ENCODE results near the gene DYNLT1.
A peak's percentile ranks its signal among the peaks of the same experiment; 100 is the strongest.

Gene DYNLT1

DNA sequence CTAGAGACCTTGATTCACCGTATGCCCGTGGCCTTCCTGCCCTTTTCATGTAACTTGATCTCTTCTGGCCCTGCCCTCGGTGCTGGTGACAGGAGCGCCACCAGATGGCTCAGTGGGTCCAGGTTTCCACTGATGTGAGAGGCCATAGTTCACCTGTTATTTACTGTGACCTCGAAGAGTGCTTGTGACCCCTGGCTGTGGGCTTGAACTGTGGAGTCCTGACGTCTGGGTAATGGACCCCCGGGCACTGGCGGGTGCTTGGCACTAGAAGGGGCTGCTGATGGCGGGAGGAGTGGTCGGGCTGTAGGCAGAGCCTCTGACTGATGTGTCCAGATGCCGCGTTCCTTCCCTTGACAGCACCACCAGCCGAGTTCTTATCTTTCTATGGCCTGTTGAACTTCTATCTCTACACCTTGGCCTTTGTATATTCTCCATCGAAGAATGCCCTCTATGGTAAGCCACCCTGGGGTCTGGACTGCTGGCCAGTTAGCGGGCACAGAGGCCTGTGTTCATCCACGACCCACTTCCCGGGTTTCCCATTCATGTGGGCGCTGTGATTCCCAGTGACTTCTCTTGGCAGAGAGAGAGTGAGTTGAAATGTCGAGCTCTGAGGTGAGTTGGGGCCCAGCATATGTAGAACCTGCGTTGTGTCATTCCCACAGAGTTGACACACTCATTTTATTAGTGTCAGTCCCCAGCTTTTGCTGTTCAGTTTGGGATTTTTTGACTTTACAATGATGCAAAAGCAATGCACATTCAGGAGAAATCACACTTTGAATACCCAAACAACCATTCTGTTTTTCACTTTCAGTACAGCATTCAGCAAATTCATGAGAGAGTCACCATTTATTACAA lies 14.9 kb downstream of the DYNLT1 start:
- Mint-ChIP-seq H3K4me1 (peaks cover 30% of the 10 kb centered on the region), H3K36me3 (peaks cover 63% of the 10 kb centered on the region), H3K27me3 (no peaks in the 10 kb centered on the region), H3K27ac (peak overlapping the region; percentile 38), H3K9me3 (no peaks in the 10 kb centered on the region), H3K4me3 (no peak overlapping the region)
- CTCF ChIA-PET, result interaction anchor here (0.9 to 4.6 kb wide), 4 partner anchors 32 to 416 kb away, joined by 3 to 30 read pairs (median 3); no protein-coding TSS in a partner anchor
- DNase-seq, result peak; percentile 49

DNA sequence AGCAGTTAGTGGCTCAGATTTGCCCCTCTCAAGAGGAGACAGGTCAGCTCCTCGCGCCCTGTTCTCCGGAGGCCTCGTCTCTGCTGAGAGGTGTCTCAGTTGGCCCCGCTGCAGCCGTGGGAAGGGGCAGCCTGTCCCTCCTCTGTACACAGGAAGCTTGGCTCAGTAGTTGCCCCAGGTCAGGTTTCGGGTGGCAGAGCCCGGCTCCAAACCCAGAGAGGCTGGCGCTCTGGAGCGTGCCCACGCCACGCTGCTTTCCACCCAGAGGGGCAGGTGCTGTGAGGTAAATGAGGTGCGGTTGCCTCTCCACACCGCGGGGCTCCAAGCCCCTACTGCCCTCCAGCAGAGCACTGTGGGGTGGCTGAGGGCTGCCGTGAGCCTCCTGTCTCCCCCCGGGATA lies 16.0 kb downstream of the DYNLT1 start:
- H3K4me1 Mint-ChIP-seq, result peaks cover 27% of the 10 kb centered on the region
- H3K9me3 Mint-ChIP-seq, result no peaks in the 10 kb centered on the region
- peaks cover 64% of the 10 kb centered on the region for H3K36me3 Mint-ChIP-seq
- no peaks in the 10 kb centered on the region for H3K27me3 Mint-ChIP-seq
- DNase-seq, result no peak
- no peak overlapping the region for H3K27ac Mint-ChIP-seq
- no peak overlapping the region for H3K4me3 Mint-ChIP-seq
- CTCF ChIA-PET, result interaction anchor here (0.9 to 4.6 kb wide), 4 partner anchors 33 to 408 kb away, joined by 3 to 30 read pairs (median 4); no protein-coding TSS in a partner anchor

DNA sequence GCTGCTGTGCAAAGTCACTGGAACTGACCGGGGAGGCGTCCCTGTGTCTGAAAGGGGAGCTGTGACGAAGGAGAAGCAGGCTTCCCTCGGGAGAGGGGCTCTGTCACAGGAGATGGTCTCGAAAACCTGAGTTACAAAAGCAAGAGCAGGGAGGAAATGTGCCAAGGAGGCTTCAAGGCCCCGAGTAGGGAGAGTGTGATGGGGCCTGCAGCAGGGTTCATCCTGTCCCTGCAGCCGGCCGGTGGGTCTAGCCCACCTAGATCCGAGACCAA lies 16.7 kb downstream of the DYNLT1 start:
- CTCF ChIA-PET, result interaction anchor here (1.0 to 4.6 kb wide), 3 partner anchors 34 to 407 kb away, joined by 3 to 30 read pairs (median 4); no protein-coding TSS in a partner anchor
- Mint-ChIP-seq H3K4me3 (no peak overlapping the region), H3K27ac (peak overlapping the region; percentile 53), H3K27me3 (no peaks in the 10 kb centered on the region), H3K9me3 (no peaks in the 10 kb centered on the region), H3K36me3 (peaks cover 63% of the 10 kb centered on the region), H3K4me1 (peaks cover 24% of the 10 kb centered on the region)
- no peak for DNase-seq

DNA sequence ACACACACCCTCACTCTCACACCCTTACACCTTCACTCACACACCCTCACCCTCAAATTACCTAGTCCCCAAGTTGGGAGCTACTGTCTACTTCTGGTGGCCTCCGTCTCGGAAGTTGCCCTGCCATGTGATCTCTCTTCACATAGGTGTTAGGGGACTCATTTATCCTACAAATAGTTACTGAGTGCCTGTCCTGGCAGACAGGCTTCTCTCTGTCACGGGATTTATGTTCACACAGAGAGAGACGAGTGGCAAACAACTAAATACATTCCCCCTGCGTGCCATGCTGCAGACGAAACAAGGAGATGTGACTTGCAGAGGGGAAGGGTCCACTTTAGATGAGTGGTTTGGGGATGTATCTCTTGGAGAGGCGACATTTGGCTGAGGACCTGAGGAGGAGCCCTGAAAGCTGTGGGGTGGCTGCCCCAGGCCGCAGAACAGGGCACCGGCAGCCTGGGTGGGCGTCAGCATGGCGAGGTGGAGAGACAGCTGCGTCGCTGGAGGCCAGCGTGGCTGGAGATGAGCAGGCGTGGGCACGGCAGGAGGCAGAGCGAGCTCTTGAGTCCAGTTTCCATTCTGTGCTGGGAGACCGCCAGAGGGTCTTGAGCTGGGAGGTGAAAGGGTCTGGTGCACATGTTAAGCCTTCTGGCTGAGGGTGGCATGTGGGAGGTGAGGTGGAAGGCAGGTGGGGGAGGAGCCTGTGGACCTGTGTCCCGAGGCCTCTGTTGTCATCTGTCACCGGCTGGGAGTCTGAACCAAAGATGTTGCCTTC lies 17.2 kb downstream of the DYNLT1 start:
- H3K36me3 Mint-ChIP-seq, result peaks cover 62% of the 10 kb centered on the region

DNA sequence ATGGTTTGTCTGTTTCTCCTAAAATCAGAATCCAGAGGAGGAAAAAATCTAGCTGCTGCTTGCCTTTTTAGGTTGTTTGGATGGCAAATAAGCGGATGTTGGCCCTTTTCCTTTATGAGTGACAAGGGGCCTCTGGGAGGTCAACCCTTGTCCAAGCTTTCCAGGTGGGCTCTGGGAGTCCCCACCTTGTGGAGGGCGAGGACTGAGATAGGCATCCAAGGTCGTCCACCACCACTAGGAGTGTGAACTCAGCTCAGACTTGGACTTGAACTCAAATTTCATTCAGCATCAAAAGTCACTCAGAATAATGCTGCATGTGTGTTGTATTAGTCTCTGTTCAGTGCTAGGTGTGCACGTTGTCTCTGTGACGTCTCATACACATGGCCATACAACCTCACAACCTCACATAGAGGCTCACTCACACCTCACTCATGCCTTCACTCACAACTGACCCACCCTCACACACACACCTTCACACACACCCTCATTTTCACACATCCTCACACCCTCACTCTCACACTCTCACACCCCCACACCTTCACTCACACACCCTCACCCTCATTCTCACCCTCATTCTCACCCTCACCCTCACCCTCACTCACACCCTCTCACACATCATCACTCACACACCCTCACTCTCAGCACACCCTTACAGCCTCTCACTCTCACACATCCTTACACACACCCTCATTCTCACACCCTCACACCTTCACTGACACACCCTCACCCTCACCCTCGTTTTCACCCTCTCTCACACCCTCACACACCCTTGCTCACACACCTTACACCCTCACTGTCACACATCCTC lies 18.0 kb downstream of the DYNLT1 start:
- Mint-ChIP-seq H3K4me1 (peaks cover 17% of the 10 kb centered on the region), H3K9me3 (no peaks in the 10 kb centered on the region), H3K27me3 (no peaks in the 10 kb centered on the region), H3K36me3 (peaks cover 59% of the 10 kb centered on the region), H3K27ac (peak overlapping the region; percentile 30), H3K4me3 (no peak overlapping the region)
- DNase-seq, result no peak
- CTCF ChIA-PET, result interaction anchor here (0.7 kb wide), 1 partner anchor 65 kb away, joined by 3 read pairs; no protein-coding TSS in a partner anchor

More for the DNA sequence above, 17.2 kb downstream of the DYNLT1 start:
- Mint-ChIP-seq H3K4me1 (peaks cover 23% of the 10 kb centered on the region), H3K27me3 (no peaks in the 10 kb centered on the region), H3K4me3 (no peak overlapping the region), H3K9me3 (no peaks in the 10 kb centered on the region), H3K27ac (peak overlapping the region; percentile 53)
- CTCF ChIA-PET, result interaction anchor here (4.6 kb wide), 1 partner anchor 63 kb away, joined by 30 read pairs; no protein-coding TSS in a partner anchor
- no peak for DNase-seq

DNA sequence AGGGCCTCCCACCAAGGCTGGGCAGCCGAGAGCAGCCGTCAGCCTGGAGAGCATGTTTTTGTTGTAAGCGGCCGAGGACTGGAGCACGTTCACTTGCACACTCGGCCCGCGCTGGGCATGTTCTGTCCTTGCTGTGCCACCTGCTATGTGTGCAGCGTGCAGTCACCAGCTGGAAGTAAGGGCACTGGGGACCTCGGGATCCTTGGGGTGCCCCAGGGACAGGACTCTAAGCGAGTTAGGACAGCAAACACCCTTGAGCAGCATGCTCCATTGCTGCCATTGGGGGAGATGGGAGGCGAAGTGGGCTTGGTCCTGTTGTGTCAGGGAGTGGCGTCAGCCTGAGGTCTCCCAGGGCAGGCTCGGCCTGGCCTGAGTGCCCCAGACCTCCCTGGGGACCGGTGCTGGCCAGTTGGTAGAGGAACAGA lies 18.6 kb downstream of the DYNLT1 start:
- CTCF ChIA-PET, result interaction anchor here (0.7 kb wide), 1 partner anchor 65 kb away, joined by 3 read pairs; no protein-coding TSS in a partner anchor
- Mint-ChIP-seq H3K36me3 (peaks cover 55% of the 10 kb centered on the region), H3K9me3 (no peaks in the 10 kb centered on the region), H3K4me3 (no peak overlapping the region), H3K27ac (no peak overlapping the region), H3K4me1 (peaks cover 10% of the 10 kb centered on the region), H3K27me3 (no peaks in the 10 kb centered on the region)
- no peak for DNase-seq

DNA sequence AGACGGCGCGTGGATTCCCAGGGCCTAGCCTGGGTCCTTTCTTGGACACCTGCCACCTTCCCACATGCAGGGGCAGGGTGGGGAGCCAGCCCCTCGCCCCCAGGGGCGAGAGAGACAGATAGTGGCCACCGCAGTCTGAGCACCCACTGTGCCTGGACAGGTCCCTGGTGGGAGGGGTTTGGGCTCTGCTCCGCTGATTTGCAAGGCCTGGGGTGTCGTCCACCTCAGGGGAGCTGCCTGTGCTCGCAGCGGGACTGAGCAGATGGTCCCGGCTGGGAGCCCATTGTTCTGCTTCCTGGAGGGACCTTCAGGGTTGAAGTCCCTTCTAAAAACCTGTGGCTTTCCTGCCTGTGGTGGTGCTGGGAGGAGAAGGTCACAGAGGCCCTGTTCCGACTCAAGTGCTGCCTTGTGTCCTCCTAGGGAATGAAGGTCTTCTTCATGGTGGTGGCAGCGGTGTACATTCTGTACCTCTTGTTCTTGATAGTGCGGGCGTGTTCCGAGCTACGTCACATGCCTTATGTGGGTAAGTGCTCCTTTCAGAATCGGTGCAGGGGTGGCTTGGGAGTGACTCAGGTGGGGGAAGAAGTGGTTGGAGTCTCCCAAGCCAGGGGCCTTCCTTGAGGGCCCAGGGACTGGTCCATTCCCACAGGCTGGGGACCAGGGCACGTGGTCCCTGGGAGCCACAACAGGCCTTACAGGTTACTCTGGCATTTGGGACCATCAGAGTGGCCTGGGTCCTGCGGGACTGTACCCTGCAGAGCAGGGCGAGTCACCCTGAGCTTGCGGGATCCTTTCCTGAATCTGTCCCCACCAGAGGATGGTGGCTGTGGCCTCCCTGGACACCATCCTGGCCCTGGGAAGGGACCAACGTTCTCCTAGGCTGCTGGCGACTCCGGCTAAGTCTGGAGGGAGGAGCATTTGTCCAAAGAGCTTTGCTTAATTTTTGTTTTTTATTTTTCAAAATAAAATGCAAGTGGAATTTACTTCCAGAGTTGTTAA lies 19.6 kb downstream of the DYNLT1 start:
- H3K4me3 Mint-ChIP-seq, result no peak overlapping the region

DNA sequence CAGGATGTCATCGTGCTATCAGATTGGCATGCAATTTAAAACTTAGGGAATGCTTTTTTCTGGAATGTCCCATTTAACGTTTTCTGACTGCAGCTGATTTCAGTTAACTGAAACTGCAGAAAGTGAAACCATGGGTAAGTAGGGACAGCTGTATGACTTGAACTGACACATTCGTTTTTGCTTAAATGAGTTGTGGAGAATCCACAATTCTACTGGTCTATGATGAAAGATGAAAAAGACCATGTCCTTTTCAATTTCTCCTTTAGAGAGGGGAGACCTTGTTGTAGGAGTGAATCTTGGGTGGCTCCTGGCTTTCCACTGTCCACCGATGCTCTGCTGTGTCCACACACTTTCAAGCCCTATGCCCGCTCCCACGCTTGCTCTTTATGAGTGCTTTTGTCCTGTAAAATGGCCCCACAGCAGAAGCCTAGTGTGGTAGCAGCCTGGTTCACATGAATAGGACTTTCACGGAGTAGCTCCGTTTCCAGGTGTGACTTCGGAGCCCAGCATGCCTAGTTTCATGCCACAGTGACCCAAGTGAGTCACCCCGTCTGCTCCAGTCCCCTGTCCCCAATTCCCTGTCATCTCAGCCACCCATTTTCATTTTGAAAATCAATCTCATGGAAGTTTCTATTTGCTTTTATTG lies 21.9 kb downstream of the DYNLT1 start:
- Mint-ChIP-seq H3K27ac (no peak overlapping the region), H3K9me3 (no peaks in the 10 kb centered on the region), H3K27me3 (no peaks in the 10 kb centered on the region), H3K36me3 (peaks cover 61% of the 10 kb centered on the region), H3K4me3 (no peak overlapping the region), H3K4me1 (no peaks in the 10 kb centered on the region)
- DNase-seq, result no peak
- CTCF ChIA-PET, result interaction anchor here (1.5 kb wide), 1 partner anchor 408 kb away, joined by 4 read pairs; no protein-coding TSS in a partner anchor

More for the DNA sequence above, 19.6 kb downstream of the DYNLT1 start:
- Mint-ChIP-seq H3K9me3 (no peaks in the 10 kb centered on the region), H3K27me3 (no peaks in the 10 kb centered on the region), H3K4me1 (peaks cover 8% of the 10 kb centered on the region), H3K36me3 (peaks cover 58% of the 10 kb centered on the region), H3K27ac (no peak overlapping the region)
- DNase-seq, result no peak
- CTCF ChIA-PET, result interaction anchor here (2.2 kb wide), 1 partner anchor 66 kb away, joined by 7 read pairs; no protein-coding TSS in a partner anchor

DNA sequence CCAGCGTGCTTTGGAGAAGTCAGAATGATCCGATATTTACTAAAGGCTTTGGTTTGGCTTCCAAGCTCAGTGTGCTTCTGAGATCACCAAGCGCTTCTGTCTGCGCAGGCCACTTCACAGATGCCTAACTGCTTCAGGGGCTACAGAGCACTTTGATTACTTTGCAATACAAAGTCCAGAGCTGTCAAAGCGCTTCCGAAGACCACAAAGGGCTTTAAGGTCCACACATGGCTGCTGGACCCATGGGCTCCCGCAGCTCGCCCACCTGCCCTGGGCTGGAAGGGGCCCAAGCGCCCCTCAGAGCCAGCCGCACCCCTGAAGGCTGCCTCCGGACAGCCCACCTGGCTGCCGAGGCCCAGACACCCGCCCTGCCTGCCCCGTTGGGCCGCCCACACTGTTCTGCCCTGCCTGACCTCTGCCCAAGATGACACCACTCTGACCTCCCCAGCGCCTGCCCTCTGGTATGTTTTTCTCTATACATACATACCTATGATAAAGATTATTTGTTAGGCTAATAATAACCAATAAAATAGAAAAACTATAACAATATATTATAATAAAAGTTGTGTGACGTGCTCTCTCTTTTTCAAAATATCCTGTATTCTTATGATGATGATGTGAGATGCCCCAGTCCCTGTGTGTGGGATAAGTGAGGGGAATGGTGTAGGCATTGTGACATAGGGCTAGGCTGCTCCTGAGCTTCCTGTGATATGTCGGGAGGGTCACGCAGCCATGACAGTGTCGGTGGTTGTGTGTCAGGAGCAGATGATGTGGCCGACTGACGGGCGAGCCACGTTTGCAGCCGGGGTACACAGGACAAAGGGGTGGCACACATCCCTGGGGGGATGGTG lies 22.6 kb downstream of the DYNLT1 start:
- CTCF ChIA-PET, result interaction anchor here (0.6 kb wide), 1 partner anchor 69 kb away, joined by 4 read pairs; no protein-coding TSS in a partner anchor
- H3K36me3 Mint-ChIP-seq, result peaks cover 61% of the 10 kb centered on the region

DNA sequence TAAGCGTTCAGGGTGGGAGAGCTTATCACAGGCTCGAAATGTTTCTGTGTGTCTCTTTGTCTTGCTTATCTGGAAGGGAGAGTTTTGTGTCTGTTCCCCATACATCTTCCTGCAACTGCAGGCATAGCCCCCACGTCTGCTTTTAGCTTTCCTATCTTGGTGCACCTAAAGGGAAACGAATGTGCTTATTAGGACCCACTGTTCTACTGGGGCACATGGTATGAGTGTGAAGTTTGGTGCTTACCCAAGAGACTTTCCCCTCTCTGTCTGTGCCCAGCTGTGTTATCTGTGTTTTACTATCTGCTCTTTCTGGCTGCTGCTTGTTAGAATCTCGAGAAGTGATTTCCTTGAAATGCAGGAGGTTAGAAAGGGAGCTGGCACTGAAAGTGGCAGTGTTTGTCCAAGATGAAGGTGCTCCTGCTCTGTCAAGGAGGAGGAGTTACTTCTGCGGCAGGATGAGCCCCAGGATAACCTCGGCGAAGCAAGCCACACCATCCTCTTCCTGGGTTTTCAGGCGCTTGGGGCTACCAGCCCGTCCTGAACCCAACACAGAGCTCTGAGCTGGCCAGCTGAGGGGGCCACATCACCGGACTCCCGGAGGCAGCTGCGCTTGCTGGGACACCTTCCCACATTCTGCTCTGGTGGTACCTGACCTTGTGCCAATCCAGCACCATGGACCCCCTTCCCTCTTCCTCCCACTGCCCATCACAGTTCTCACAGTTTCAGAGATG lies 23.4 kb downstream of the DYNLT1 start:
- no peaks in the 10 kb centered on the region for H3K9me3 Mint-ChIP-seq
- no peaks in the 10 kb centered on the region for H3K27me3 Mint-ChIP-seq
- CTCF ChIA-PET, result interaction anchor here (0.6 to 0.9 kb wide), 2 partner anchors 16 to 419 kb away, joined by 3 to 4 read pairs; no protein-coding TSS in a partner anchor
- no peak for DNase-seq
- H3K4me1 Mint-ChIP-seq, result no peaks in the 10 kb centered on the region
- peaks cover 65% of the 10 kb centered on the region for H3K36me3 Mint-ChIP-seq
- H3K4me3 Mint-ChIP-seq, result no peak overlapping the region
- no peak overlapping the region for H3K27ac Mint-ChIP-seq

More for the DNA sequence above, 22.6 kb downstream of the DYNLT1 start:
- Mint-ChIP-seq H3K9me3 (no peaks in the 10 kb centered on the region), H3K27me3 (no peaks in the 10 kb centered on the region), H3K4me3 (no peak overlapping the region), H3K4me1 (no peaks in the 10 kb centered on the region), H3K27ac (no peak overlapping the region)
- DNase-seq, result no peak
